DND-41 (cell line): ENCODE results near the gene ZBTB8A.

Source experiments
- ATAC-seq: fragments of 200-7000 bp; cut with Tn5 transposase; 3 replicates; pipeline ENCODE4 v1.9.1; 2021; ENCODE audit warnings: low read depth; ENCODE audit not compliant: insufficient read depth
- DNase-seq: peaks from one replicate; pipeline ENCODE4 v3.0.0-alpha.2; 2020
- H2AFZ ChIP-seq: 2 replicates; pipeline ENCODE4 v1.6.0; 2012; ENCODE audit warnings: low read depth, low read length
- H3K27ac ChIP-seq: 2 replicates; pipeline ENCODE4 v1.5.1; 2012; ENCODE audit warnings: low read length, inconsistent platforms
- H3K27me3 ChIP-seq: fragments of 200-600 bp; sonication (generic); 2 replicates; pipeline ENCODE4 v1.6.0; 2012; ENCODE audit warnings: low read length, mild to moderate bottlenecking, inconsistent platforms; ENCODE audit not compliant: insufficient read depth, poor library complexity
- H3K36me3 ChIP-seq: 2 replicates; pipeline ENCODE4 v1.5.1; 2012; ENCODE audit warnings: low read length, inconsistent platforms; ENCODE audit not compliant: insufficient read depth
- H3K4me1 ChIP-seq: 2 replicates; pipeline ENCODE4 v1.5.1; 2012; ENCODE audit warnings: mild to moderate bottlenecking, low read length; ENCODE audit not compliant: insufficient read depth
- H3K4me2 ChIP-seq: 2 replicates; pipeline ENCODE4 v1.6.0; 2012; ENCODE audit warnings: mild to moderate bottlenecking, moderate library complexity, low read length, inconsistent platforms; ENCODE audit not compliant: insufficient read depth
- H3K4me3 ChIP-seq, 2 experiments: fragments of 200-600 bp in 1 of 2; shearing (Covaris generic) in 1 of 2; 2 replicates each; pipeline ENCODE4 v1.5.1; 2012 to 2016; ENCODE audit warnings: inconsistent platforms in 2 of 2, low read length in 2 of 2, mild to moderate bottlenecking in 2 of 2, low read depth in 1 of 2, moderate library complexity in 1 of 2
- H3K79me2 ChIP-seq: 2 replicates; pipeline ENCODE4 v1.6.0; 2012; ENCODE audit warnings: low read length, inconsistent platforms; ENCODE audit not compliant: insufficient read depth
- H3K9ac ChIP-seq: 2 replicates; pipeline ENCODE4 v1.6.0; 2012; ENCODE audit warnings: low read depth, mild to moderate bottlenecking, inconsistent platforms, low read length, moderate library complexity
- H3K9me3 ChIP-seq: 2 replicates; pipeline ENCODE4 v1.5.1; 2012; ENCODE audit warnings: low read length, moderate library complexity, mild to moderate bottlenecking, inconsistent platforms; ENCODE audit not compliant: insufficient read depth, severe bottlenecking
- H4K20me1 ChIP-seq: 2 replicates; pipeline ENCODE4 v1.6.0; 2012; ENCODE audit warnings: low read length; ENCODE audit not compliant: insufficient read depth
- CTCF ChIP-seq: IDR thresholded peaks from 2 replicates; pipeline ENCODE4 v1.5.1; 2012; ENCODE audit warnings: borderline replicate concordance, low read length, moderate library complexity, mild to moderate bottlenecking; ENCODE audit not compliant: poor library complexity, severe bottlenecking; ENCODE audit errors: extremely low read depth
- EZH2 ChIP-seq: IDR thresholded peaks from 3 replicates; pipeline ENCODE4 v1.6.1; 2012; ENCODE audit warnings: borderline replicate concordance, low read depth, mild to moderate bottlenecking, moderate library complexity, low read length, inconsistent platforms; ENCODE audit not compliant: severe bottlenecking

Gene ZBTB8A

DNA sequence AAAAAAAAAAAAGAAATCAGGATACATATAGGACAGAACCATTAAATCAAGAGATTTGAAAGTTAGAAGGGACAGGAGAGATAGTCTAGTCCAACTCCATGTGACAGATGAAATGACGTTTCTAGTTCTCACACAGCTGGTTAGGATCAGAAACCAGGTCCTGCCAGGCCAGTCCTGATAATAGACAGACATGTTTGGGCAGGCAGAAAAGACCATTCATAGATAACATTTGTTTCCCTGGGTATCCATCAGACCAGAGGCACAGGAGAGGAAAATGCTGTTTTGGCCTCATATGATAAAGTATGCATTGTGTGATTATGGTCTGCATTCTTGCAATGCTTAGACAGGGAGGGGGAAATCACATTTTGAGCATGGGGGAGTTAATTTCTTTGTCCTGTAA, 45.0 kb upstream of the ZBTB8A start:
- DNase-seq (no peak), ATAC-seq (no peak)
- Histone ChIP-seq H3K4me1 (no peaks in the 10 kb centered on the region), H4K20me1 (no peaks in the 10 kb centered on the region), H3K27ac (no peak overlapping the region), H3K9me3 (no peaks in the 10 kb centered on the region), H2AFZ (no peak overlapping the region), H3K4me3 (no peak overlapping the region), H3K79me2 (no peaks in the 10 kb centered on the region), H3K9ac (no peak overlapping the region), H3K4me2 (no peak overlapping the region), H3K27me3 (peaks cover 19% of the 10 kb centered on the region), H3K36me3 (no peaks in the 10 kb centered on the region)
- TF ChIP-seq CTCF: no peak

GRCh38 chr1:32494711-32495337, 44.4 kb upstream of the ZBTB8A start:
- Histone ChIP-seq H3K4me2 (no peak overlapping the region), H3K36me3 (no peaks in the 10 kb centered on the region), H3K27ac (no peak overlapping the region), H3K4me3 (no peak overlapping the region), H3K27me3 (peaks cover 23% of the 10 kb centered on the region), H3K79me2 (no peaks in the 10 kb centered on the region), H3K9me3 (no peaks in the 10 kb centered on the region), H4K20me1 (no peaks in the 10 kb centered on the region), H2AFZ (no peak overlapping the region), H3K4me1 (no peaks in the 10 kb centered on the region), H3K9ac (no peak overlapping the region)
- ATAC-seq (no peak), DNase-seq (no peak)
- no peak for TF ChIP-seq CTCF
- TF ChIP-seq EZH2: no peak

GRCh38 chr1:32496127-32496526, 43.1 kb upstream of the ZBTB8A start:
- H3K4me2 ChIP-seq: no peak overlapping the region
- H2AFZ ChIP-seq: no peak overlapping the region
- H3K4me1 ChIP-seq: peaks cover 6% of the 10 kb centered on the region
- DNase-seq: no peak
- ATAC-seq: no peak
- H4K20me1 ChIP-seq: no peaks in the 10 kb centered on the region
- no peak overlapping the region for H3K27ac ChIP-seq
- H3K9me3 ChIP-seq: no peaks in the 10 kb centered on the region
- no peaks in the 10 kb centered on the region for H3K79me2 ChIP-seq
- no peak overlapping the region for H3K4me3 ChIP-seq
- no peak overlapping the region for H3K9ac ChIP-seq
- TF ChIP-seq EZH2 (no peak), CTCF (no peak)
- peaks cover 31% of the 10 kb centered on the region for H3K27me3 ChIP-seq
- H3K36me3 ChIP-seq: no peaks in the 10 kb centered on the region

DNA sequence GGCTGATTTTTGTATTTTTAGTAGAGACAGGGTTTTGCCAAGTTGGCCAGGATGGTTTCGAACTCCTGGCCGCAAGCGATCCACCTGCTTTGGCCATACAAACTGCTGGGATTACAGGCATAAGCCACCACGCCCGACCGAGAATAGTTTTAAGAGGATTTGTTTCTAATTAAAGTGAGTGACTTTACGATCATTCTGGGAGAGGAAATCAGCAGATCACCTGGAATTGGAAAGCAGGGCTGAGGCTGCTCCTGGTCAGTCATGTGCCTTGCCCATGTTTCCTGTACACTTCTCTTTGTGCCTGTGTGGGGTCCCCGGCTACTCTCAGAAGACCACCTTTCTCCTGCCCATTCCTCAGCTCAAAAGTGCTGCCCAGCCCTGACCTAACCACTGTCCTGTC, 40.5 kb upstream of the ZBTB8A start:
- H3K9ac ChIP-seq: no peak overlapping the region
- H4K20me1 ChIP-seq: no peaks in the 10 kb centered on the region
- ATAC-seq (no peak), DNase-seq (no peak)
- H3K4me2 ChIP-seq: no peak overlapping the region
- H3K27me3 ChIP-seq: peaks cover 41% of the 10 kb centered on the region
- no peak overlapping the region for H2AFZ ChIP-seq
- no peaks in the 10 kb centered on the region for H3K79me2 ChIP-seq
- H3K27ac ChIP-seq: no peak overlapping the region
- H3K9me3 ChIP-seq: no peaks in the 10 kb centered on the region
- TF ChIP-seq CTCF (no peak), EZH2 (no peak)
- no peaks in the 10 kb centered on the region for H3K36me3 ChIP-seq
- peaks cover 6% of the 10 kb centered on the region for H3K4me1 ChIP-seq
- H3K4me3 ChIP-seq: no peak overlapping the region
